CD4-positive, alpha-beta T cell treated with Interferon gamma for 1 hour (primary cell): ENCODE data around the gene SMTNL1.
"Not testable (repeated sequence)": the region's sequence is repeated elsewhere in the genome, so short reads cannot be mapped to it uniquely, and the experiment has no call there.

ENCODE experiments used
- DNase-seq: peaks from one replicate; pipeline ENCODE4 v3.0.0-alpha.2; 2020

SMTNL1 gene

GRCh38 chr11:57511741-57512430 is 25.5 kb upstream of the SMTNL1 start:
- DNase-seq = no peak

DNA sequence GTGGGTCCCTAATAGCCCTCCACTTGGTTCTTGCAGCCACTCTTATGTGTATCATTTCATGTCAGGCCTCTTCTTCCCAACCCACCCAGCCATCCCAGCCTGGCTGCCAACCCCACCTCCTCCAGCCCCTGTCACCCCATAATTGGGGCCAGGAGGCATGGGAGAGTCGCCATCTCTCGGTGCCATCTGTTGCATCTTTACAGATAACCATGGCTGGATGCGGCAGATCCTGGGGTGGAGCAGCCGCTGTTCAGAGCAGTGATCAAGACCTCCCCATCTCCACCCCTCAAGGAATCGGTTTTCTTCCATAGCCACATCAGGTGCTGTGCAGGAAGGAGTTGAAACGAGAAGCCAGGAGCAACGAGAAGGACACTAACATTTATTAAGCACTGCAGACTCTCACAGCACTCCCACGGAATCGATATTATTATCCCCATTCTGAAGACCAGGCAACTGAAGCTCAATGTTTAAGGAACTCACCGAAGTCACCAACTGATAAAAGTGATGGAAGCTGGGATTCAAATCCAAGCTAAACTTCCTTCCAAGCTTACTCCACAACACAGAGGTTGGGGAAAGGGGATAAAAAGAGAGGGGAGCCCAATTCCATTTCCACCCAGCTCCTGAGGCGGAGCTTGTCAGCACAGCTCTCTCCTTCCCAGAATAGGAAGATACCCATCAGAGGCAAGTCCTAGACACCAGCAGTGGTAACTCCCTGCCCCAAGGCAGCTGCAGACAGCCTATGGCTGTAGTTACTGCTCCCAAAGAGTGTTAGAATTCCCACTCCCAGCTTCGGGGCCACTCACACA is 24.5 kb upstream of the SMTNL1 start:
- no peak for DNase-seq

DNA sequence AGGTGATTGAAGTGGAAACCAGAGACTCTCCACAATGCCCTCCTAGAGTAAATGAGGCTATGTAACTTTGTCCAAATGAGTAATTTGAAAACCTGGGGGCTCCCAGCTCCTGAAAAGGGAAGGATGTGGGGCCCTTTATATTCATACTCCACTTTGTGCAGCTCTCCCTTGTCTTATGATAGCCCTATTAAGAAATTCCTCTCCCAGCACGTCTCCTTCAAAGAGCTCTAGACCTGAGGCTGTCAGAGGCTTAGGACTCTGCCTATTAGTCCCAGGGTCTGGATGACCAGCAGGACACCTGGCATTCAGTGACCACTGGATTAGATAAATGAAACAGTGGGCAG is 24.0 kb upstream of the SMTNL1 start:
- DNase-seq = no peak

DNA sequence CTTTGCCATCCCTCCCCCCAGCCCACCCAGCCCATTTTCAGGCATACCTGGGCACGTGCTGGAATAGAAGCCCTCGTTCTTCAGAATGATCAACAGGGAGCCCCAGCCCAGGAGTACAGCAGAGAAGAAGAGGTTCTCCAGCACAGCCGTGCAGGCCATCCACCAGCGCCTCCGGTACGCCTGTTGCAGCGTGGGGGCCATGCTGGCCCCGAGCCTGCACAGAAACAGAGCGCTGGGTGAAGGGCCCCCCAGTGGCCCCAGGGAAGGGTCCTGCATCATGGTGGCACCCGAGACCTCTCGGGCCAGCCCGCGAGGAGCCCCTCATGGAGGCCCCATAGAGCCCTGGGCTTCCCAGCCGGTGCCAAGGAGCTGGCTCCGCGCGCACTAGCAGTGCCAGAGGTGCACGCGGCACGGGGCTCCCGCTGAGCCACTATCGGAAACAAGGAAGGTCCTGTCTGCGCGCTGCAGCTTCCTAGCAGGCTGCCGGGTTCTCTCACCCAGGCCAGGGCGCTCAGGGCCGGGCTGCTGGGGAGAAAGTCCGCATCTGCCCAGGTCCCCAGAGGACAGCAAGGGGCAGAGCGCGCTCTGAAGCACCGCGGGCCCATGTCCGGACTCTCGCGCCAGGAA is 23.4 kb upstream of the SMTNL1 start:
- DNase-seq = no peak

DNA sequence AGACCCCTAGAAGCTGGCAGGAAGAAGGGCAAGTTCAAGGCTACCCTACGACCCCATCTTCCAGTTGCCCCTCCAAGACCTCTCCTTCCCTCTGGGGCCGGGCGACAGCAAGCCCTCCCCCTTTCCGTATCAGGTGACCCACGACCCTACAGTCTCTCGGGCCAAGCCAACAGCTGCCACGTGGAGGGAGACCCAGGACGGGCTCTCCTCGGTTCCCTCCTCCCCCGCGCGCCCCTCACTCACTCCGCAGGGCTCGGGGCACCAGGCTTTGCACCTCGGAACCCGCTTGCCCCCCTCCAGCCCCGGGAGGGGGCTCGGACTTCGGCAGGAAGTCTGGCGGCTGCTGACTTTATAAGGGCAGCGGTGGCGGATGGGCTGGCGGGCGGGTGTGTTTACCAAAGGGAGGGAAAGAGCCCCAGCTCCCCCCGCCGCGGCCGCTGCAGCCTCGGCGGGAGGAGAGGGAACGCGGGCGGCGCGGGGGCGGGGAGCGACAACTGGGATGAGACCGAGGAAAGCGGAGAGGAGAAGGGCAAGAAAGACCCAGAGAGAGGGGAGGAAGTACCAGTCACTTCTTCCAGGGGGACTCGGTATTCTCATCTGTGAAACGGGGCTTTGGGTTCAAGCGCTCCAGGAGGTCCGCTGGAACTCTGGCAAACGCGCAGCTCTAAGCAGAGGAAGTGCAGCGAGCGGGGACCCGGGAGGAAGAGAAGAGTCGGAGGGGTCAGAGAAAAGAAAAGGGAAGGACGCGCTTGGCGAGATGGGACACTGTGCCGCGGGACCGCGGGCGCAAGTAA is 22.7 kb upstream of the SMTNL1 start:
- DNase-seq = peak; percentile 29

- no peak for DNase-seq
Observed at GRCh38 chr11:57515332-57516060, 21.9 kb upstream of the SMTNL1 start, which contains the start of gene SLC43A1. Gene SLC43A1 (minus strand): TSS chr11:57515702. CDS start chr11:57514111, 1,591 bp downstream.

- no peak for DNase-seq
Observed at GRCh38 chr11:57516061-57516443, 21.3 kb upstream of the SMTNL1 start.

DNA sequence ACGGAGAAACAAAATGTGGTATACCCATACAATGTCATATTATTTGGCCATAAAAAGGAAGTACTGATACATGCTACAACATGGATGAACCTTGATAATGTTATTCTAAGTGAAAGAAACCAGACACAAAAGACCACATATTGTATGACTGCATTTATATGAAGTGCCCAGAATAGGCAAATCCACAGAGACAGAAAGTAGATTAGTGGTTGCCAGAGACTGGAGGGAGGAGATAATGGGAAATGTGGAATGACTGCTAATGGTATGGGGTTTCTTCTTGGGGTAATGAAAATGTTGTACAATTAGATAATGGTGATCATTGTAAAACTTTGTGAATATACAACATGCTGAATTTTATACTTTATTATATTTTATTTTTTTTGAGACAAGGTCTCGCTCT is 16.3 kb upstream of the SMTNL1 start:
- no peak for DNase-seq

DNA sequence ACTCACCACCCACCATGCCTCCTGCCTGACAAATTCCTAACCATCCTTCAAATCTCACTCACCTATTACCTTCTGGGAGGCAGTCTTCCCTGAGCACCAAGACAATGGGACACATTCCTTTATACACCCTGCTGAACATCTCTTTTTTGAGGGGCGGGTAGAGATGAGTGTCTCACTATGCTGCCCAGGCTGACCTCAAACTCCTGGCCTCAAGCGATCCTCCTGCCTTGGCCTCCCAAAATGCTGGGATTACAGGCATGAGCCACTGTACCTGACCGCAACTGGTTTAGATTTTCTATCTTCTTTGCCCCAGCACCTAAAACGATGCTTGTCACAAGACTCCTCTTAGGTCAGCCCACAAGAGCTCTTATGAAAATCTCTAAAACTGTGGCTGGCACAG is 14.0 kb upstream of the SMTNL1 start:
- no peak for DNase-seq

DNA sequence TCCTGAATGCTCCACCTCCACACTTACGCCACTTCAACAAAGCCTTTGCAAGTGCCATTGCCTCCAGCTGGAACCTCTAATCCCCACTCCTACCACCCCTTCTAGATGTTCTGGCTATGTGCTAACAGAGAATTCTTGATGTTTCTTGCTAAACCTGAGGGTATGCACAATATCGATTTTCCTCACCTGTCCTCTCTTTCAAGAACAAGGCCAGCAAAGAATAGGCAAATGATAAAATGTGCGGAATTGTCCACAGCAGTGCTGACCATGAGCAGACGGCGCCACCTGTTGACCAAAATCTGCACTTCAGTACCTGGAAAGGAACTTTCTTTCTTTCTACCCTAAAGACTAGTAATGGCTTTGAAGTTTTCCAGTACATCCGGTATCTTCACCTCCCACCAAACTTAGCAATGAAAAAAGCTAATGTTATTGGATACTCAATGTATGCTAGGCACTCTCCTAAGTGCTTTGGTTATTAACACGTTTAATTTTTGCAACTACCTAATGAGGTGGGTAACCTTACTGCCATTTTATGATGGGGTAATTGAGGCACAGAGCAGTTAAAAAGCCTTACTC is 10.3 kb upstream of the SMTNL1 start:
- DNase-seq = peak; percentile 51

DNA sequence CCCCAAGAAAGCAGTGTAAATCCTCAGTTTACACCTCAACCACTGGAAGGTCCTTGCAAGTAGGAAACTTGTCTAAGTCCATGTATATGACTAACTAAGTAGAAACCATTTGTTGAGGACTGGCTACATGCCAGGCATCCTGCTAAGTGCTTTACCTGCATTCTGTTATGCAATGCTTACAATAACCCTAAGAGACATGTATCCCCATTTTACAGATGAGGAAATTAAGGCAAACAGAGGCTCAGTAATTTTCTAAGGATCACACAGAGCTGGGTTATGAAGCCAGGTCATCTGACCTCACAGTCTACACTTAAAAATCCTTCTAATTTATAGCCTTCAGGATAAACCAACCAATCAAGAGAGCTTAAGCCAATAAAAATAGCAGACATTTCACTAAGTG is 8.4 kb upstream of the SMTNL1 start:
- no peak for DNase-seq

- no peak for DNase-seq
Observed at GRCh38 chr11:57530215-57530595, 7.2 kb upstream of the SMTNL1 start.

DNA sequence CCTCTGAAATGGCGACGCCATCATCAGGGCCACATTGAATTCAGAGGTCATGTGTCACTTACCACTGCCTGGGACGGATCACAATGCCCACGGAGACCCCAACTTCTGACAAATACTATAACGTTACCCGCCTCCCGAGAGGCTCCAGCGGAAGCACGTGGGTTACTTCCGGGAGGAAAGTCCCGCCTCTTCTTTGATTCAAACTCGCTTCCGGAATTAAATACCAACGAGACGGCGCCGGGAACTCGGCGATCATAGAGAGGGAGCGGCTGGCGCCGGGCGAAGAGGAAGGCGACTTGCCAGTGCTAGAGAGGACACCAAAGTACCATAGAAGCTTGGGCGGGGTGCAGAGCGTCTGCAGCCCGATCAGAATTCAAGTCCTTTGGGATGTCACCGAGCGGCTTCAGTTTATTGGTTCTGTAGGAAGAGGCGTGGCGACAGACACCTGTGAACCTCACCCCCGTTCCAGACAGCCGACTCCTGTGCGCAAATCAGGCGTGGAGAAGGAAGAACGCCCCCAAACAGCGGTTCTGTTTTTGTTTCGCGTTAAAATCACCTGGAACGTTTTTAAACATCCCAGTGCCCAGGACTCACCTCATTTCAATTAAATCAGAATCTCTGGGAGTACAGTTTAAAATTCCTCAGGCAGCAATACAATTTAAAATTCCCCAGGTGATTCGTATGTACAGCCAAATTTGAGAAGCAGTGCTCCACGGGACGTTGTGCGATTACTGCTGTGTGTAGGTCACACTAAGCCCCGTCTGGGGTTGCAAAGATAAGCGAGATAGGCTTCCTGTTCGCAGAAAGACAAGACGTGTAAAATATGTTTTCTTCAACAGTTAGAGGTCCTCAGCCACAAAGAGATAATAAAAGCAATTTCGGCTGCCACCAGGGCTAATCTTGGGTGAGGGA is 6.5 kb upstream of the SMTNL1 start, which contains the start of gene TIMM10:
TSS of gene TIMM10 (minus strand) at position 159 of the 912 bp plus-strand sequence. CDS start 565 bp downstream, outside the sequence.
- peak; percentile 97 for DNase-seq

DNA sequence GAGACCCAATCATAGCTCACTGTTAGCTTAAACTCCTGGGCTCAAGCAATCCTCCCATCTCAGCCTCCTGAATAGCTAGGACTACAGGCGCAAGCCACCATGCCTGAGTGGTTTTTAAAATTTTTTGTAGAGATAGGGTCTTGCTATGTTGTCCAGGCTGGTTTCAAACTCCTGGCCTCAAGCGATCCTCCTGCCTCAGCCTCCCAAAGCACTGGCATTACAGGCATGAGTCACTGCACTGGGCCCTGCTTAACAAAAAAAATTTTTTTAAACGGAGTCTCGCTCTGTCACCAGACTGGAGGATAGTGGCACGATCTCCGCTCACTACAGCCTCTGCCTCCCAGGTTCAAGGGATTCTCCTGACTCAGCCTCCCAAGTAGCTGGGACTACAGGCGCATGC is 2.9 kb upstream of the SMTNL1 start:
- not testable (repeated sequence) for DNase-seq

DNA sequence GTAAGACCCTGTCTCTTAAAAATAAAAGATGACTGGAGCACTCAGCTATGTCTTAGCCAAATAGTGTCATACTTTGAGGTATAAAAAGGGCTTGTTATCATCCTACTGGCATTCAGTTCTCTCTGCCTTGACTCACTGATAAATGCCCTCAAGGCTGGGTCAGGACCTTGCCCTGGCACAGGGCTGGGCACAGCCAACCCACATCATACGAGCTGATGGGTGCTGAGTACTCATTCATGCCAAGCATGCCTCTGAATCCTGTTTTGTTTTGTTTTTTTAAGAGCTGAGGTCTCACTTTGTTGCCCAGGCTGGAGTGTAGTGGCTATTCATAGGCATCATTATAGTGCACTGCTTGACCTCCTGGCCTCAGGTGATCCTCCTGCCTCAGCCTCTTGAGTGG is 1.9 kb downstream of the SMTNL1 start:
- no peak for DNase-seq

DNA sequence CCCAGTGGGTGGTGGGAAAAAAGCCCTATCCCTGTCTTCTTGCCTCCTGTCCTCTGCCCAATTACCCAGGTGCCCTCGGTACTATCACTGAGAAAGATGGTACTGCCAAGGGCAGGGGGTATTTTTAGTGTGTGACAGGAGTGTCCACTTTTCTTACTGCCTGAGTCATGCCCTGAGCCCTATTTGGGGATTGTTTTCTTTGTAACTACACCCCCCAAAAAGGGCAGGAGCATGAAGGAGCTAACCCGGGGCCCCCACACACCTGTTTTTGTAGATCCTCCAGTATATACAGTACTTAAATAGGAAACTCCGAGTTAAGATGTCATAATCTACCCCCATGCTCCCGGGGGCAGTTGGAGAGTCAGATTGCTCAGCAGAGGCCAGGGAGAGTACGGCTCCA is 3.8 kb downstream of the SMTNL1 start:
- no peak for DNase-seq

DNA sequence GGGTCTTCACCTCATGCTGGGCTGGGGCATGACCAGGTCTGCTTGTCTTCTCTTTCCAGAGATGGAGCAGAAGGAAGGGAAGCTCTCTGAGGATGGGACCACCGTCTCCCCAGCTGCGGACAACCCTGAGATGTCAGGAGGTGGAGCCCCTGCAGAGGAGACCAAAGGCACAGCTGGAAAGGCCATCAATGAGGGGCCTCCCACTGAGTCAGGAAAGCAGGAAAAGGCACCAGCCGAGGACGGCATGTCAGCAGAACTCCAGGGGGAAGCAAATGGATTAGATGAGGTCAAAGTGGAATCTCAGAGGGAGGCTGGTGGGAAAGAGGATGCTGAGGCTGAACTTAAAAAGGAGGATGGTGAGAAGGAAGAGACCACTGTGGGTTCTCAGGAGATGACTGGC is 5.2 kb downstream of the SMTNL1 start:
- DNase-seq = no peak

DNA sequence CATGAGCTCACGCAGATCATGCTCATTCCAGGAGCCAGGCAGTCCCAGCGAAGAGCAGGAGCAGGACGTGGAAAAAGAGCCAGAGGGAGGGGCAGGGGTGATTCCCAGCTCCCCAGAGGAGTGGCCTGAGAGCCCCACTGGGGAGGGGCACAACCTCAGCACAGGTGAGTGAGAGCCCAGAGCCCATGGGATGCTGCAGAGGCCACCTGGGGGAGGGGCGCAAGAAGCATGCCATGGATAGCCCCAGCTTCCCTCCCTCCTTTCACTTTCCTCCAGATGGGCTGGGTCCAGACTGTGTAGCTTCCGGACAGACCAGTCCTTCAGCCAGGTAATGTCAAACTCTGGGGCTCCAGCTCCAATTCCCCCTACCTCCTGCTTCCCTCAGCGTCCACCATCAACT is 6.2 kb downstream of the SMTNL1 start:
- DNase-seq = no peak

GRCh38 chr11:57544566-57544965 is 7.2 kb downstream of the SMTNL1 start:
- DNase-seq = no peak

DNA sequence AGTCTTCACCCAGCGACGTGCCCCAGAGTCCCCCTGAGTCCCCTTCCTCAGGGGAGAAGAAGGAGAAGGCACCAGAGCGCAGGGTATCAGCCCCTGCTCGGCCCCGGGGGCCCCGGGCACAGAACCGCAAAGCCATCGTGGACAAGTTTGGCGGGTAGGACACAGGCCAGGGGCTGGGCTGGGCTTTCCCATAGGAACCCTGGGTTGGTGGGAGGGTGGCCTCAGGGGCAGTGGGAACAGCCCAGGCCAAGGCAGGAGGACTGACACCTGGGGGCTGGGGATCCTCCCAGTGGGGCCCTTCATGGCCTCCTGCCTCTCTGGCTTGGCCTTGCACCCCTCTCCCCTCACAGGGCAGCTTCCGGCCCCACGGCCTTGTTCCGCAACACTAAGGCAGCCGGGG is 8.5 kb downstream of the SMTNL1 start:
- no peak for DNase-seq

DNA sequence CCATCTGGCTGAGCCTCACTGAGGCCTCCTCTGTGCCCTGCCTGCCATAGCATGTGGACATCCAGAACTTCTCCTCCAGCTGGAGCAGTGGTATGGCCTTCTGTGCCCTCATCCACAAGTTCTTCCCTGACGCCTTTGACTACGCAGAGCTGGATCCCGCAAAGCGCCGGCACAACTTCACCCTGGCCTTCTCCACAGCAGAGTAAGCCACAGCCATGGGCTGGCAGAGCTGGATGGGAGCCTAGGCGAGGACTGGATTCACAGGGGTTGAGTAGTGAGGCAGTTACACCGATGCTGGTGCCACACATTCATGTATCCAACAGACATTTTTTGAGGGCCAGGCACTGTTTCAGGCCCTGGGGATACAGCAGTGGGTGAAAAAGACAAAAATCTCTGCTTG is 9.1 kb downstream of the SMTNL1 start:
- no peak for DNase-seq
